Amygdala (tissue), 56 donors: ENCODE results near the gene GLB1L.
A peak's percentile ranks its signal among the peaks of the same experiment; 100 is the strongest.
"Not testable (repeated sequence)": the region's sequence is repeated elsewhere in the genome, so short reads cannot be mapped to it uniquely, and the experiment has no call there.

Experiments
- DNase-seq, 56 donors: peaks; one replicate each; lab custom pipeline; 2025; lab: John Stamatoyannopoulos, UW

GLB1L gene

DNA sequence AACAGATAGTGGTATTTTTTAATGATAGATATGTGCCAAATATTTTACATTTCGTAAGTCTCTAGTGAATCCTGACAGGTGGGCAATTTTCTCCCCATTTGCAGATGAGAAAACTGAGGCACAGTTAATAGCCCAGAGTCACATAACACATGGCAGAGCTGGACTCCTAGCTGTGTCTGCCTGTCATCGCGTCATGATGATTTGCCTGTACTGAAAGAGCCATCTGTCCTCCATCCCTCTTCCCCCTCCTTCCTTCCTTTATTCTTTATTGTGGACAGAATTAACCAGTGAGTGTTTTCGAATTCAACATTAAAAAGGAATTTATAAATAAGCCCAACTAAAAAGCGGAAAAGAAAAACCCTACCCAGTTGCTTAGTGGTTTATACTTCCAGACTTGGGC lies 37.1 kb upstream of the GLB1L start:
- DNase-seq = peak in 30 of 56 donors; percentile 22 to 86 (median 54)

DNA sequence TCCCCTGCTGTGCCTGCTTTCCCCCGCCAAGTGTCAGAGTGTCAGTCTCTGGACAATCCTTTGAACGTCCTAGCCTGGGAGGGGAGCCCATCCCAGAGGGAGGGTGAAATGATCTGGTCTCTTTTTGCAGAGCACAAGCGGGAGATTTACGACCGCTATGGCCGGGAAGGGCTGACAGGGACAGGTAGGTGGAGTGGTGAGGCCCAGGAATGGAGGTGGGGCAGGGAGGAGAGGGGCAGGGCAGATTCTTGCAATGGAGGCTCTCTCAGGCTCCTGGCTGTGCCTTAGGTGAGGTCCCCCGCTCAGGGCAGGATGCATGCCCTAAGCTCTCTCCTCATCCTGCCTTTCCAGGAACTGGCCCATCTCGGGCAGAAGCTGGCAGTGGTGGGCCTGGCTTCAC lies 36.3 kb upstream of the GLB1L start:
- no peak for DNase-seq

DNA sequence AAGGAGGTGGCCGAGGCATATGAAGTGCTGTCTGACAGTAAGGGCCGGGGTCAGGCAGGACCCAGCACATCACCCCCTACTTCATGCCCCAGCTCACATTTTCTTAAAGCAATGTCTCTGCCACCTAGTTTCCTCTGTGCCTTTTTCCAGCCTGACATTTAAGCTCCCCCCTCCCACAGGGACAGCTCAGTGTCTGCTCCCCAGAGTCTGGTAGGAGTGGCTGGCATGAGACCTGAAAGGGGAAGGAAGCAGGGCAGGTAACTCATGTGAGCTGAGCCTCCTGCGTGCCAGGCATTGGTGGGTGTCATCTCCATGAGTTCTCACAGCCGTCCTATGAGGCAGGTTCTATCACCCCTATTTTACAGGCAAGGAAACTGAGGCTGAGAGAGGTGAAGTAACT lies 35.4 kb upstream of the GLB1L start:
- no peak for DNase-seq

DNA sequence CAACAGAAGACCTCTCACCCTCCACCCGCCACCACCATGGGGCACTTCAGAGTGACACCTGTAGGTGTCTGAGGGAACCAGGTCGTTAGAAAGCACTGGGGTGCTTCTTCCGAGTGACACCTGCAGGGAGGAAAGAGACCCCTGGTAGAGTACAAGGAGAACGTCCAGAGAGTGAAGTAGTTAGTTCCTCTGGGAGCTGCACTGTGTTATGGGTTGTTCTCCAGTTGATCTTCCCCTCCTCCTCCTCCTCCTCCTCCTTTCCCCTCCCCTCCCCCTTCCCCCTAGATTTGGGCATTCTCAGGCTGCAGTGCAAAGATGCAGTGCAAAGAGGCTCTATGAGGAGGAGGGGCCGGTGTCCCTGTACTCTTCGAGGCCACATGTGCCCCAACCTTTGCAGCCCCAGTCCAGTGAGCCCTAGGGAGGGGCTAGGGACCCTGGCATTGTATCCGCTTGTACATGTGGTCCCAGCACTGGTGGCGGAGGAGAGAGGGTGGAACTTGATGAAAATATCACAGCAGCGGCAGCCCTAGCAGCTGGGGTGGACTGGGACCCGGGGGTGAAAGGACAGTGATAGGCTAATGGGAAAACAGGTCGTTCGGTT lies 34.8 kb upstream of the GLB1L start:
- DNase-seq = peak in 3 of 56 donors; percentile 56 to 74 (median 71)

DNA sequence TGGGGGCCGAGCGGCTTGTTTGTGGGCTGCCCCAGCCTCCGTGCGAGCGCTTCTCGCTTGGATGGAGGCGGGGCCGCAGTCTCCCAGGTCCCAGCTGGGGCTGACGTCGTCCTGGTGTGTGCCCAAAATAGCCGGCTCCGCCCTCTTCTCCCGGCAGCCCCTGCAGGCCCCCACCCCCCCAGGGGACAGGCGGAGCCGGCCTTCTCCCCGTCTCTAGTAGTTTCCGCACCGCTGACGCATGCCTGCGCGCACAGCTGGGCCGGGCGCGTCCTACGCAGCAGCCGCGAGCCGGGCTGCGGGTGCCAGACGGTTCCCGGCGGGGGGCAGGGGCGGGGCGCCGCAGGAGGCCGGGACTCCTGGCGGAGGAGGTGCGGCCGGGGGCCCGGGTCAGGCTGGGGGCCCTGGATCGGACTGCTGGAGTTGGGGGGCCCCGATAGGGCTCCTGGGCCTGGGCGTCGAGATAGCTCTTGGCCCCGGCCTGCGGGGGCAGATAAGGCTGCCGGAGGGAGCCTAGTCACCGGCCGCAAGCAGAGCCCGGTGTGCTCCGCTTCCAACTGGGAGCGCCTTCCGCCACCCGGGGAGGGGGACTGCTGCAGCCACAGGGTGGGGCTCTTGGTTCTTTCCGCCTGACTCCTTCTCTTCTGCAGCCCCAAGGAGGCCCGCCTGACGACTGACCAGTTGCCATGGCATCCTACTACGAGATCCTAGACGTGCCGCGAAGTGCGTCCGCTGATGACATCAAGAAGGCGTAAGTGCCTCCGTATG lies 34.1 kb upstream of the GLB1L start, which contains the start of gene DNAJB2:
DNAJB2 (plus strand) TSS at position 216 of the 765 bp plus-strand sequence; CDS start at position 684, 468 bp downstream.
- DNase-seq = peak; percentile 55 to 99 (median 97)

DNA sequence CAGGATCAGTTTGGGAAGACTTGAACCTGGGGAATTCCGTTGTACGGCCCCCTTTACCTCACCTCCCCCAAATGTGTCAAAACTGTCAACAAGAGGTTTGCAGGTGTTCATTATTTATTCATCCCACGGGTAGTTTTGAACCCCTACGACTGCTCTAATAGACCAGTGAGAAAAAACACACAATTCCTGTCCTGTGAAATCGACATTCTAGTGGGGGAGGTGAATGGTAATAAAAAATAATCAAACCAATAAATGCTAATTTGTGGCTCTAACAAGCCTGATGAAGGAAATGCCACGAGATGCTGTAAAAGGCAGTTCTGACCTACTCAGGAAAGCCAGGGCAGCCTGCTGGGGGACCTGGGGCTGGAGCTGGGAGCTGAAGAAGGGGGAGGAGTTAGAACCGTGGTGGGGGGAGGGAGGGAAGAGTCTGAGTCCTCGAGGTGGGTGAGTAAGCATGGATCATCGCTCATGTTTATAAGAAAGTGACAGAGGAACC lies 33.5 kb upstream of the GLB1L start:
- DNase-seq = peak in 2 of 56 donors; percentile 59 to 84

DNA sequence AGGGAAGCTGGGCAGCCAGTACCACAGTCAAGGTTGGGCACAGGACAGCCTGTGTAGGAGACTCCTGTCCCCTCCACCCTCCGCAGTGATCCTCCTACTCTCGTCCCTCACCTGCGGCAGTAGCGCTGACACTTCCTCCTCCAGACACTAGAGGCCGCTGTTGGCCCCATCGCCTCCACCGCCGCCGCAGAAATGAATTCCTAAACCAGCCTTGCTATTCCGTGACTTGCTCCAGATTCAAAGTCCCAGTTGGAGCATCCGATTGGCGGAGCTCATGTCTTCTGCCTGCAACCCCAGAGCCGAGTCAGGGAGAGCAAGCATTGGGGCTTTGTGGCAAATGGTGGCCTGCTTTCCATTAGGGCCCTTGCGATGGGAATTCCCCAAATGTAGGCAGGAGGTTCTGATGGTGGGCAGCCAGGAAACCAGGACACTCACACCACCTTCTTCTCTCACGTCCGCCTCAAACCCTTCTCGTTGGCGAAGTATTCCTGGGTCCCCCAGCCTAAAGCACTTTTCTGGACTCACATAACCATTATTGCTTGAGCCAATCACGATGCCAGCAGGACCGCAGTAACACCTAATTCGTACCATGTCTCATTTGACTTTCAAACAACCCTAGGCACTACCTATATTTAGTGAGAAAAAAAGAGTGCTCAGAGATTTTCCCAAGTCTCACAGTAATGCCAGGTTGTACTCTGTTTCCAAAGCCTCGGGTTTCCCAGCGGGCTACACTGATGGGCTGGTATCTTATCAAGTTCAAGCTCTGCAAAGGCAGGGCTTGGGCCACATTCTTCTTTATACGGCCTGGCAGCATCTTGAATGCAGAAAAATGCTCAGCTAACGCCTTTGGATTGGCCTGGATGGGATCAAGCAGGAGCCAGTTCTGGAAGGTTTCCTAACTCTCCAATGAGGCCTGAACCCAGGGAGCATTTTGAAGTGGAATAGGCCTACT lies 32.7 kb upstream of the GLB1L start:
- DNase-seq = peak in 53 of 56 donors; percentile 26 to 89 (median 71)

DNA sequence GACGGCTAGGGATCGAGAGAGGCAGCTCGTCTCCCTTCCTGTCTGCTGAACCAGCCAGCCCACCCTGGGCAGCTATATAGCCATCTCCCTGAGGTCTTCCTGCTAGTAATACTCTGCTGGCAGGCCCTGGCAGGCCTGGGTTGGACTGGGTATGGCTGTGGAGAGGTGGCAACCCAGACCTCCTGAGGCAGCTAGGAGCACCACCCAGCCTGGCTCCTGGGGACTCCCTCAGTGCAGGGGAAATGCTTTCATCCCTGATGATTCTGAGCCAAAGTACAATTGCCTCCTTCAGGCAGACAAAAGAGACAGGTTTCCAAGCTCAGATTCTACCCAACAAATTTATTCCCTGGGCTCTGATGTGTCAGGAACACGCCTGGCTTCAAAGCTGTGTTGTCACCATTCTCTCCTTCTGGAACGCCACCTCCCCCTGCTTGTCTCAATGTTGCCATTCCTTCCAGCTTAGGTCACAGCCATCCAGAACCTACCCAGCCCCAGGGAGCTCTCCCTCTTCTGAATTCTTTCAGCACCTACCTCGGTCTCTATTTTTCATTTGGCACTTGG lies 29.2 kb upstream of the GLB1L start:
- no peak for DNase-seq

DNA sequence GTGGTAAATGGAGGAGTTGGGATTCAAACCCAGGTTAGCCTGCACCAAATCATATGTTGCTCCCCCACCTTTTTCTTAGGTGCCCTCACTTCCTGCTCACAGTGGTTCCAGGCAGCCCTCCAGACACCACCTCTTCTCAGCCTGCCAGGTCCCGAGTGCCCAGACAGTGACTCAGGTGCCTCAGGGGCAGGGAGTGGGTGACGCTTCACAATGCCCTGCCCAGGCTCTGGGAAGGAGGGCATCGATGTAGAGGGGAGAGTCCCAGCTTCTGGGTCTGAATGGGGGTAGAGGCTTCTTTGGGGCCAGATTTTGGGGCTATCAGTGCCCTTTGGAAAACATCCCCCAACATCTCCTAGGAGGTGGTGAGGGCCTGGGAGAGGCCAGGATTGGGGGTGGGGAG lies 28.7 kb upstream of the GLB1L start:
- DNase-seq = no peak

DNA sequence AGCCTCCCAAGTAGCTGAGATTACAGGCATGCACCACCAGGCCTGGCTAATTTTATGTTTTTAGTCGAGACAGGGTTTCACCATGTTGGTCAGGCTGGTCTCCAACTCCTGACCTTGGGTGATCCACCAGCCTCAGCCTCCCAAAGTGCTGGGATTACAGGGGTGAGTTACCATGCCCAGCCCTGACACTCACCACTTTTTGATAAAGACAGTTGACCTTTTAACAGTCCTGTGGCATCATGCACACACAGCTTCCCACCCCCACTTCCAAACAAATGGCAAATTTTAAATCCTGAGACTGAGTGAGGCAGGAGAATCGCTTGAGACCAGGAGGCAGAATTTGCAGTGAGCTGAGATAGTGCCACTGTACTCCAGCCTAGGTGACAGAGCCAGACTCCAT lies 27.8 kb upstream of the GLB1L start:
- no peak for DNase-seq

DNA sequence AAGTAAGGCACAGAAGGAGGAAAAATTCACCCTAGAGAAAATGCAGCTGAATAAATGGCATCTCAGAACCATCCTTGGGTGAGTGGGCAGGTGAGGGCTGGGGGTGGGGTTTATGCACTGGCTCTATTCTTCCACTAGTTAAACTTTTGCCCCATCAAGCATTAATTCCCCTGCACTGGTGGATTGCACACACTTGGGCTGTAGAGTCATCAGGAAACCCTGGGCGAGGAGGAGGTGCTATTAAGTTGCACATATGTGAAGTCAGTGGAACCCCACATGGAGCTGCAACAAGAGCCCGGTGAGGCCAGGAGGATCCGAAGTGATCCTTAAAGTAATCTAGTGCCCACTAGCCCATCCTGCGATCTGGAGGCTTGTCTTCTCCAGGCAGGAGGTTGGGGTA lies 27.1 kb upstream of the GLB1L start:
- DNase-seq = no peak

DNA sequence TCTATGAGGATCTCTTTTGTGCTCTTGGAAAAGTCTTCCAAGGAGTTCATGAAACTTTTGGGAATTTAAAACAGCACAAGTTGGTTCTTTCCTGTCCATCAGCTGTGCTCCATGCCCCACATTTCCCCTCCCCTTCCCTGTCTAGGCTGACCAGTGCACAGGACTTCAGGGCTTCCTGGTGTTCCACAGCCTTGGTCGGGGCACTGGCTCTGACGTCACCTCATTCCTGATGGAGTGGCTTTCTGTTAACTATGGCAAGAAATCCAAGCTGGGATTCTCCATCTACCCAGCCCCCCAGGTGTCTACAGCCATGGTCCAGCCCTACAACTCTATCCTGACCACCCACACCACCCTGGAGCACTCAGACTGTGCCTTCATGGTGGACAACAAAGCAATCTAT lies 25.8 kb upstream of the GLB1L start:
- DNase-seq = no peak

DNA sequence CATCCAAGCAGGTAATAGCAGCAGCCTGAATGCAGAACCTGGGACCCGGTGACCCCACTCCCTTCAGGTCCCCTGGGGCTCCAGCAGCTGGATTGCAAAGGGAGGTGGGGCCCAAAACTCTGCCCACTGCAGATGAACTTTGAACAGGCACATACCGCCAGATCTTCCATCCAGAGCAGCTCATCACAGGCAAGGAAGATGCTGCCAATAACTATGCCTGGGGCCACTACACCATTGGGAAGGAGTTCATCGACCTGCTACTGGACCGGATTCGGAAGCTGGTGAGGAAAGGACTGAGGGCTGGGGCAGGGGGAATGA lies 24.8 kb upstream of the GLB1L start:
- no peak for DNase-seq

DNA sequence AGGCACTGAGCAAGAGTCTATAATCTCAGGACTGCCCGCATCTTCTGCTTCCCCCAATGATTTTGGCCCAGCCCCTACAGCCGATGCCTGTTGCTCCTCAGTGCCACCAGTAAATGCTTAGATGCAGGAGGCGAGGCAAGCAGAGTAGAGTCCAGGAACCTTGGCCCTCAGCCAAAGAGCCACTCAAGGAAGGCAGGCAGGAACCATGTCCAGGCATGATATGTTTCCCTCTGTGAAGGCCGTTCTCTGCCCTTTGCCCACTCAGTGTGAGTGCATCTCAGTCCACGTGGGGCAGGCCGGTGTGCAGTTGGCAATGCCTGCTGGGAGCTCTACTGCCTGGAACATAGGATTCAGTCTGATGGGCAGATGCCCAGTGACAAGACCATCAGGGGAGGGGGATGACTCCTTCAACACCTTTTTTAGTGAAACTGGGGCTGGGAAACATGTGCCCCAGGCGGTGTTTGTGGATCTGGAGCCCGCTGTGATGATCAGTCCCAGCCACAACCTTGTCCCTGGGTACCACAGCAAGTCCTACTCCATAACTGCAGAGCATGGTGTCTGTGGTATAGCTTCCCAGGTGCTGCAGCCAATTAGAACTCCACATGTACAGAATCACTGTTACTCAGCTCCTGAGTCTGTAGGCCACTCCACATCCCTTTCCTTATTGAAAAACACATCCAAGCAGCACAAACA lies 24.3 kb upstream of the GLB1L start:
- DNase-seq = peak in 1 of 56 donors; percentile 23

DNA sequence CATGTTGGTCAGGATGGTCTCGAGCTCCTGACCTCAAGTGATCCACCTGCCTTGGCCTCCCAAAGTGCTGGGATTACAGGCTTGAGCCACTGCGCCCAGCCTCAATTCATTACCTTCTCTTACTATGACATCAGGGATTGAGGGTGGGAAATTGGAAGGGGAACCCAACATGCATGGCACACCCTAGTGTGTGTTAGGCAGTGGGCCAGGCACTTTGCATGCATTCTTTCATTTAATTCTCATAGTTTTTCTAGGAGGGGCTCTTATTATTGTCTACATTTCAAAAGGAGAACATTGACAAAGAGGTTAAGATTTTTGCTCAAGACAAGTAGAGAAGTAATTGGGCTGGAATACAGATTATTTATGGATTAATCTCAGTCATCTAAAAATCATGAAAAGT lies 23.1 kb upstream of the GLB1L start:
- DNase-seq = no peak

DNA sequence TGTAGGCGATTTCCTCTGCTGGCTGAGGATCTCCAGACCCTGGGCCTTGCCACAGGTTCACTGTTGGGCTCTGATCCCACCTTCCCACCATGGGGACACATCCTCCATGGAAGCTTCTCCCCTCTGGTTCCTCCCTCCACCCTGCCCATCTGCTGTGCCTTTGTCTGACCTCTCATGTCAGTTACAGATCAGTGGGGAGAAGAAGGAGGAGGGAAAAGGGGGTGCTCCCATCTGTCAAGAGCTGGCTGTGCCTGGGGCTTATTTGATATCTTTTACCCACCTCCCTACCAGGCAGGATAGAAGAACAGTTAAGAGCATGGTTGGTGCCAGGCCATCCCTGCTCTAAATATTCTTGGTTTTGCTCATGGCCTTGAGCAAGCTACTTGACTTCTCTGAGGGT lies 21.6 kb upstream of the GLB1L start:
- no peak for DNase-seq

DNA sequence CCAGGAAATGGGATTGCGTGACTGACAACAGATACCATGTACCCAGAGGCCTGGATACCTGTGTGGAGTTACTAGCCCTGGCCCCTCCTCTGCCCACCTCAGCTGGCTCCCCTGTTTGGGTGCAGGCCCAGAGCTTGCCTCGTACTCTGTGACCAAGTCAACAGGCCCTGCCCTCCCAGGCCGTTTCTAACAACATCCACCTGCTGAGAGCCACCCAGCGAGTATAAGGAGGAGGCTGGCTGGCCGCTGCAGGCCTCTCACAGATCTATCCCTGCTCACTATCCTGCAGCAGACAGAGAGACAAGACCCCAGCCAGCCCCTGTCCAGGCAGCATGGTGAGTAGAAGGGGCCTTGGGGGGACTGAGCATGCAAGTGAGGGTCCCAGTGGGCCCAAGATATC lies 21.0 kb upstream of the GLB1L start:
- no peak for DNase-seq

DNA sequence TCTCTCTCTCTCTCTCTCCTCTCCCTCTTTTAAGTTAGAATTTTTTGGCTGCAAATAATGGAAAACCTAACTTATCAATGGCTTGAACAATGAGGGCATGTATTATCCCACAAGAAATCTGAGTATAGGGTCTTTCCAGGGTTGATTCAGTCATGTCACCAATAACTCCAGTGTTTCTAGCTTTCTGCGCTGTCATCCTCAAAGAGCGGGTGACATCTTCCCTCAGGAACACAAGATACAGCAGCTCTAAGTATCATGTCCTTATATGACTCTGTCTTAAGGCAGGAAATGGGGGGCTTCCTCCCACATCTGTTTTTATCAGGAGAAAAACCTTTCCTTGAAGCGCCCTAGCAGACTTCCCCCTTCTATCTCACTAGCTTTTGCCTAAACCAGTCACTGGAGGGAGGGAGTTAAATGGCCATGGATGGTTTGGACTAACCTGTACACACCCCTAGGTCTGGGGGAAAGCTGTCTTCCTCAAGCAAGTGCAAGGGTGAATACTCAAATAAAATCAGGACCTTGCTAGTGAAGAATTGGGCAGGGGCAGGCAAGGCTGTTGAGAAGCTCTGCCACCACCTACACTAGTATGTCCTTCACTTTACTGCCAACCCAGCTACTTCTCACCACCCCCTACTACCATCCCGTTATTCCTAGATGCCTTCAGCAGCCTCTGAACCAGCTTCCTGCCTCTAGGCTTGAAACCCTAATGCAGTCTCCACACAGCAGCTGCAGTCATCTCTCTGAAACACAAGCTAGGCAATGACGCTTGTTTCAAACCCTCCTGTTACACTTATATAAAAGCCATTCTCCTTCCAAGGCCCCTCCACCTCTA lies 16.0 kb upstream of the GLB1L start:
- no peak for DNase-seq

DNA sequence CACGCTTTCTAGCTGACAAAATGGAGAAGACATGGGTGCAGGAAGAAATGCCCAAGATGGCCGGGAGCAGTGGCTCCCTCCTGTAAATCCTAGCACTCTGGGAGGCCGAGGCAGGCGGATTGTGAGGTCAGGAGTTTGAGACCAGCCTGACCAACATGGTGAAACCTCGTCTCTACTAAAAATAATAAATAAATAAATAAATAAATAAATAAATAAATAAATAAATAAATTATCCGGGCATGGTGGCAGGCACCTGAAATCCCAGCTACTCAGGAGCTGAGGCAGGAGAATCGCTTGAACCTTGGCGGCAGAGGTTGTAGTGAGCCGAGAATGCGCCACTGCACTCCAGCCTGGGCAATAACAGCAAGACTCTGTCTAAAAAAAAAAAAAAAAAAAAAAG lies 13.7 kb upstream of the GLB1L start:
- DNase-seq = not testable (repeated sequence)
